ENCODE results near the gene SAMD4B. TPM values are rescaled to one million over a fixed set of nuclear protein-coding genes. Genes with fewer than 3 reads are reported as not detected.

The SAMD4B gene
- total RNA-seq, 6 experiments from 2014 or later: 23.0 to 45.6 (median 31.6) TPM

- Histone ChIP-seq H3K4me3 (no peak overlapping the region), H3K4me1 (peaks cover 0 to 43% (median 18%) of the 10 kb centered on the region in 4 donors), H3K27me3 (no peaks in the 10 kb centered on the region), H3K9me3 (no peaks in the 10 kb centered on the region), H3K27ac (no peak overlapping the region), H3K36me3 (peaks cover 0 to 60% (median 23%) of the 10 kb centered on the region in 4 donors)
- intact Hi-C loops (cut with DNase I): no loop called here
- ATAC-seq (no peak), DNase-seq (no peak)
- 79% methylated on average over 2 of the region's 14 CpGs for WGBS (ENCODE audit: insufficient coverage, low coverage, low lambda C conversion rate, missing lambda C conversion rate)
- TF ChIP-seq CTCF (IDR thresholded peaks at IDR 0.05) (no peak), POLR2A (IDR thresholded peaks at IDR 0.05) (no peak)
These were observed 37.7 kb downstream of the SAMD4B start for GRCh38 chr19:39379865-39380396.

- Histone ChIP-seq H3K9me3 (no peaks in the 10 kb centered on the region), H3K4me1 (peaks cover 0 to 34% (median 17%) of the 10 kb centered on the region in 4 donors), H3K27ac (no peak overlapping the region), H3K36me3 (peaks cover 0 to 60% (median 23%) of the 10 kb centered on the region in 4 donors), H3K27me3 (no peaks in the 10 kb centered on the region), H3K4me3 (no peak overlapping the region)
- no peak for DNase-seq
- WGBS (ENCODE audit: insufficient coverage, low coverage, low lambda C conversion rate, missing lambda C conversion rate): 93% methylated on average over 5 of the region's 17 CpGs
- intact Hi-C loops (cut with DNase I): no loop called here
- no peak for ATAC-seq
- TF ChIP-seq POLR2A (IDR thresholded peaks at IDR 0.05): no peak
- TF ChIP-seq CTCF (IDR thresholded peaks at IDR 0.05): no peak
These were observed 38.6 kb downstream of the SAMD4B start for GRCh38 chr19:39380521-39381502.

GRCh38 chr19:39381910-39382611 lies 39.8 kb downstream of the SAMD4B start:
- no peak for TF ChIP-seq POLR2A (IDR thresholded peaks at IDR 0.05)
- Histone ChIP-seq H3K36me3 (peaks cover 0 to 63% (median 20%) of the 10 kb centered on the region in 4 donors), H3K4me3 (no peak overlapping the region), H3K4me1 (peaks cover 0 to 22% (median 12%) of the 10 kb centered on the region in 4 donors), H3K27me3 (no peaks in the 10 kb centered on the region), H3K27ac (no peak overlapping the region), H3K9me3 (no peaks in the 10 kb centered on the region)
- DNase-seq: no peak
- intact Hi-C loops (cut with DNase I): no loop called here
- WGBS (ENCODE audit: insufficient coverage, low coverage, low lambda C conversion rate, missing lambda C conversion rate): 80% methylated on average over 8 of the region's 10 CpGs
- no peak for ATAC-seq

GRCh38 chr19:39382991-39383828 lies 41.0 kb downstream of the SAMD4B start:
- intact Hi-C loops (cut with DNase I): no loop called here

More at GRCh38 chr19:39382991-39383828, 41.0 kb downstream of the SAMD4B start:
- no peaks in the 10 kb centered on the region for H3K9me3 ChIP-seq
- ATAC-seq: no peak
- no peak for TF ChIP-seq POLR2A (IDR thresholded peaks at IDR 0.05)
- no peak for TF ChIP-seq CTCF (IDR thresholded peaks at IDR 0.05)
- no peaks in the 10 kb centered on the region for H3K27me3 ChIP-seq
- DNase-seq: no peak
- H3K4me3 ChIP-seq: no peak overlapping the region
- peaks cover 0 to 63% (median 25%) of the 10 kb centered on the region in 4 donors for H3K36me3 ChIP-seq
- H3K27ac ChIP-seq: no peak overlapping the region
- peaks cover 0 to 11% (median 6%) of the 10 kb centered on the region in 4 donors for H3K4me1 ChIP-seq
- 88% methylated on average over 14 of the region's 18 CpGs for WGBS (ENCODE audit: insufficient coverage, low coverage, low lambda C conversion rate, missing lambda C conversion rate)
